GM11168 (cell line): ENCODE results near the gene PAK1.
"Not testable (repeated sequence)": the region's sequence is repeated elsewhere in the genome, so short reads cannot be mapped to it uniquely, and the experiment has no call there.

Source experiments
- in situ Hi-C: fragments of 300-500 bp; cut with MboI; formaldehyde crosslinking; loops from one replicate; pipeline ENCODE4 v1.12.0; 2022; ENCODE audit warnings: low sequenced_read_pairs; ENCODE audit not compliant: unreplicated experiment

The PAK1 gene

GRCh38 chr11:77322926-77323590 is 150.8 kb downstream of the PAK1 start:
- in situ Hi-C loops: no loop called here

- in situ Hi-C loops: no loop called here
Measured at GRCh38 chr11:77322506-77322905, 151.4 kb downstream of the PAK1 start.

- in situ Hi-C loops: no loop called here
Measured at GRCh38 chr11:77320351-77320750, 153.5 kb downstream of the PAK1 start.

GRCh38 chr11:77318600-77318999 is 155.3 kb downstream of the PAK1 start:
- in situ Hi-C loops: no loop called here

GRCh38 chr11:77316733-77317342 is 157.1 kb downstream of the PAK1 start:
- in situ Hi-C loops: no loop called here

- in situ Hi-C loops: no loop called here
Measured at GRCh38 chr11:77312107-77312506, 161.8 kb downstream of the PAK1 start.

- in situ Hi-C loops: no loop called here
Measured at GRCh38 chr11:77311701-77312100, 162.2 kb downstream of the PAK1 start.

- in situ Hi-C loops: no loop called here
Measured at GRCh38 chr11:77310721-77311120, 163.2 kb downstream of the PAK1 start.

GRCh38 chr11:77309401-77310085 is 164.4 kb downstream of the PAK1 start:
- in situ Hi-C loops: no loop called here

- in situ Hi-C loops: no loop called here
Measured at GRCh38 chr11:77308838-77309237, 165.1 kb downstream of the PAK1 start.

GRCh38 chr11:77303328-77303727 is 170.6 kb downstream of the PAK1 start:
- in situ Hi-C loops: no loop called here

- in situ Hi-C loops: no loop called here
Measured at GRCh38 chr11:77302752-77303151, 171.1 kb downstream of the PAK1 start.

- in situ Hi-C loops: no loop called here
Measured at GRCh38 chr11:77301510-77301909, 172.4 kb downstream of the PAK1 start, which contains the start of gene GDPD4. Gene GDPD4 (minus strand): TSS chr11:77301686. CDS start chr11:77285137, 16,549 bp downstream.

GRCh38 chr11:77300695-77301094 is 173.2 kb downstream of the PAK1 start:
- in situ Hi-C loops: no loop called here

GRCh38 chr11:77300028-77300427 is 173.9 kb downstream of the PAK1 start:
- in situ Hi-C loops: not testable (repeated sequence)

GRCh38 chr11:77299528-77299993 is 174.3 kb downstream of the PAK1 start:
- in situ Hi-C loops: no loop called here

GRCh38 chr11:77294040-77294439 is 179.9 kb downstream of the PAK1 start:
- in situ Hi-C loops: no loop called here

GRCh38 chr11:77289737-77290136 is 184.2 kb downstream of the PAK1 start:
- in situ Hi-C loops: no loop called here

- in situ Hi-C loops: no loop called here
Measured at GRCh38 chr11:77287615-77288273, 186.2 kb downstream of the PAK1 start.

GRCh38 chr11:77287136-77287535 is 186.8 kb downstream of the PAK1 start:
- in situ Hi-C loops: no loop called here
